Limb (tissue), 2 donors: Measurements from ENCODE around the gene TNFRSF13B.

Experiments
- DNase-seq, 2 donors: peaks; one replicate each; pipeline ENCODE4 v3.0.0-alpha.2; 2016; ENCODE audit errors: extremely low spot score in 2 of 2

The TNFRSF13B gene

GRCh38 chr17:16938496-16939207, 33.3 kb downstream of the TNFRSF13B start:
- peak in 1 of 2 donors; percentile 26 for DNase-seq

- no peak for DNase-seq
These were observed 33.9 kb downstream of the TNFRSF13B start for GRCh38 chr17:16938031-16938430.

- DNase-seq, result no peak
These were observed 34.5 kb downstream of the TNFRSF13B start for GRCh38 chr17:16937431-16937830.

- DNase-seq, result no peak
These were observed 35.2 kb downstream of the TNFRSF13B start for GRCh38 chr17:16936536-16937310.

GRCh38 chr17:16935786-16936185, 36.1 kb downstream of the TNFRSF13B start:
- peak in 1 of 2 donors; percentile 19 for DNase-seq

- DNase-seq, result peak in 1 of 2 donors; percentile 10
These were observed 36.7 kb downstream of the TNFRSF13B start for GRCh38 chr17:16935241-16935663.

GRCh38 chr17:16934836-16935235, 37.1 kb downstream of the TNFRSF13B start:
- peak in 1 of 2 donors; percentile 20 for DNase-seq

GRCh38 chr17:16934133-16934795, 37.7 kb downstream of the TNFRSF13B start:
- DNase-seq, result peak in 1 of 2 donors; percentile 14

GRCh38 chr17:16933317-16934132, 38.4 kb downstream of the TNFRSF13B start:
- DNase-seq, result no peak

GRCh38 chr17:16932611-16933010, 39.3 kb downstream of the TNFRSF13B start:
- DNase-seq, result no peak

- no peak for DNase-seq
These were observed 39.8 kb downstream of the TNFRSF13B start for GRCh38 chr17:16932156-16932555.

GRCh38 chr17:16931318-16932060, 40.4 kb downstream of the TNFRSF13B start:
- no peak for DNase-seq

GRCh38 chr17:16930571-16931317, 41.2 kb downstream of the TNFRSF13B start:
- no peak for DNase-seq

- peak in 1 of 2 donors; percentile 15 for DNase-seq
These were observed 42.0 kb downstream of the TNFRSF13B start for GRCh38 chr17:16929757-16930520.

- no peak for DNase-seq
These were observed 42.8 kb downstream of the TNFRSF13B start for GRCh38 chr17:16929035-16929680.

- no peak for DNase-seq
These were observed 43.4 kb downstream of the TNFRSF13B start for GRCh38 chr17:16928406-16929034.

- peak in 1 of 2 donors; percentile 21 for DNase-seq
These were observed 44.1 kb downstream of the TNFRSF13B start for GRCh38 chr17:16927641-16928321.
